Measurements from ENCODE around the gene ZSWIM3.

DNA sequence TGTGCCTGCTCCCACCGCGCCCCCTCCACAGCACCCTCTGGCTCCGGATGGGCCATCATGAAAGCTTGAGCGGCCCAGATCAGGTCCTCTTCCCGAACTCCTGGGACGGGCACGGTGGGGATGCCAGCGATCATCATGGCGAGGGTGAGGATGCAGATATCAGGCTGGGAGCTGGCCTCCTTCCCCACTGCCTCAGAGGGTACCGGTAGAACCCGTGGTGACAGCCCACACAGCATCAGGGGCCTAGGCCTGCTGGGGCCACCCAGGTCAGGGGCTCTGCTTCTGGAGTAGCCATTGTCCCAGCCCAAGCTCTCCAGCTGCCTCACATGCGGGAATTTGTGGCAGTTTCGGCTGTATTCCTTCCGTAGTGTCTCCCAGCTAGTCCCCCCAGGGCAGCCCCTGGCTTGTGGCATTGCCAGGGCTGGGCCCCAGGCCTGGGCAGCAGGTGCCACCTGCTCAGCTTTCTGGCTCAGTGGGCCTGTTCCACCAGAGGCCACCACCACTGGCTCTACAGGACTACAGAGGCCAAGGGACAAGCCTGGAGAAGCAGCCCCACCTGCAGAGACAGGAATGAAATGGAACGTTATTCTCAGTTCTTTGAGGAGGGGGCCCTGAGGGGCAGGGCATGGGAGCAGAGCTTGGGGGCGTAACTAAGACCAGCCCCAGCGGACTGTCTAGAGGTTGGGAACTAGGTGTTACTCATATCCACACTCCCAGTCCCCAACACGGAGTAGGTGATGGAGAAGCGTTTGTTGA, 29.4 kb downstream of the ZSWIM3 start:
- TF ChIP-seq RAD21 (IDR thresholded peaks at IDR 0.05) (no peak), CTCF (IDR thresholded peaks at IDR 0.05; ENCODE audit: low read depth, low read length, missing input control) (no peak), GABPA (IDR thresholded peaks at IDR 0.05 in 1 of 2, conservative IDR thresholded peaks at IDR 0.05 in 1 of 2) (no peak), JUND (IDR thresholded peaks at IDR 0.05) (no peak), EGR1 (IDR thresholded peaks at IDR 0.05; ENCODE audit: low read depth in 2 of 2) (no peak), MAX (IDR thresholded peaks at IDR 0.05) (no peak), YY1 (IDR thresholded peaks at IDR 0.05) (no peak), HNF4A (conservative IDR thresholded peaks at IDR 0.05) (no peak), REST (IDR thresholded peaks at IDR 0.05) (no peak)

Data from liver (tissue), 3 donors.